GM21390 (cell line): ENCODE measurements around the gene MMP17.
"Not testable (repeated sequence)": the region's sequence is repeated elsewhere in the genome, so short reads cannot be mapped to it uniquely, and the experiment has no call there.

Experiments used
- ATAC-seq: cut with Tn5 transposase; IDR thresholded peaks from one replicate; pipeline ENCODE4 v1.9.1; 2021; ENCODE audit not compliant: unreplicated experiment

The MMP17 gene

DNA sequence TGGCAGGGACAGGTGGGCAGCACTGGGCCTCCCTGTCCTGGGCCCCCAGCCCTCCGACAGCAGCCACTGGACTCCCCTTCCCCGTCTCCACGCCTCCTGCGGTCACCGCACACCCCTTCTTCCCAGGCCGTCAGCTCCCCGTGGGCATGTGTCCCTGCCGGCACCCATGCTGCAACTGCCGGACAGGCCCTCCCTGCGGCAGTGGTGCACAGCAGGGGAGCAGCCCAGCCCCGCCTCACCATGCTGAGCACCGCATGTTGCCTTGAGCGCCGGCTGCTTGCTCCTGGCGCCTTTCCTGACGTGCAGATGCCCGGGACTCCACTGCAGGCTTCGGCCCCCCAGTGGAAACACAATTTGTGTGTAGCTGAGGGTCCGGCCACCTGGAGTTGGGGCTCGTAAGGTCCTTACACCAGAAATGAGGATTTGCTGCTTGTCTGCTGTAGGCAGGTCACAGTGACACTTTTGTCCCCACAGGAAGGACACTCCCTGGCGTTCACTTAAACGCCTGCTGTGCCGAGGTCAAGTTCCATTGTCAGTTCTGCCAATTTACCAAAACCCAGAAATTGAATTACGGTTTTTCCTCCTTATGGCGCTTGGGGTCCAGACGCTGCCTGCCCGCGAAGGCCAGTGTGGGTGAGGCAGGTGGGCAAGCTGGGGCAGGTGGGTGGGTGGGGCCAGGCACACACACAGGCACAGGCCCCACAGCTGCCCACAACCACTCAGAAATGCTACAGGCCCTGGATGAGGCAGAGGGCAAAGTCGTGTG is 28.2 kb upstream of the MMP17 start:
- ATAC-seq: no peak

DNA sequence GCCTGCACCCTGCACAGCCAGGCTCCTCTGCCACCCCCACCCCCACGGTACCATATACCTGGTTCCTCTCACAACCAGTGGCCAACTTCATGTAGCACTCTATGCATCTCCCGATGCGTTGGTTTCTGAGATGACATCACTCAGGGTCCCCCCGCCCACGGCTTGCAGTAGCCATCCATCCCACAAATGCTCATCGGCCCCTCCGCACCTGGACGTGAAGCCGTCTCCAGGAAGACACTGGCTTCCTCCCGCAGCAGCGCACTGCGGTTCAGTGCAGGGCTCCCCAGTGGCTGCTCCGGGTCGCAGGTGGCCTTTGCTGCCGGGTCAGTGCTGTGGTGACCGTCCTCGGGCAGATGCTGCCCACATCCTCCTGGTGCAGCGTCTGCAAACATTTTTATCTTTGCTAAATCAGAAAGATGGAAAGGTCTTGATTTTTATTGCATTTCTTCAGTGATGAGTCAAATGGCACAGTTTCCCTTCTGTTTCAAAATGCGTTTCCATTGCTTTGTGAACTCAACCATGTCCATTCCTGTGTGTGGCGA is 27.5 kb upstream of the MMP17 start:
- ATAC-seq: no peak

DNA sequence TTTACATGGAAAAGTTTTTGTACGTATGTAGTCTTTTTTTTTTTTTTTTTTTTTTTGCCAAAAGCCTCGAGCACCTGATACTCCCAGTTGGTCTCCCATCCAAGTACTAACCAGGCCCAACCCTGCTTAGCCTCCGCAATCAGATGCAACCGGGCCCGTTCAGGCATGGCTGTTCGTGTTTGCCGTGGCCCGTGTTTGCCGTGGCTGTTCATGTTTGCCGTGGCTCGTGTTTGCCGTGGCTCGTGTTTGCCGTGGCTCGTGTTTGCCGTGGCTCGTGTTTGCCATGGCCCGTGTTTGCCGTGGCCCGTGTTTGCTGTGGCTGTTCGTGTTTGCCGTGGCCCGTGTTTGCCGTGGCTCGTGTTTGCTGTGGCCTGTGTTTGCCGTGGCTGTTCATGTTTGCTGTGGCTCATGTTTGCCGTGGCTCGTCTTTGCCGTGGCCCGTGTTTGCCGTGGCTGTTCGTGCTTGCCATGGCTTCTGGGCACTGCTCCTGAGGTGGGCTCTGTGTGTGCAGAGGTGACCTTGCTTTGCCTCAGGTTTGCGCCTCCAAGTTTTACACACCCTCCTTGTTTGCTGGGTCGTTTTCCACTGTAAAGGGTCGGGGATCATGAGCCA is 26.8 kb upstream of the MMP17 start:
- ATAC-seq: no peak

DNA sequence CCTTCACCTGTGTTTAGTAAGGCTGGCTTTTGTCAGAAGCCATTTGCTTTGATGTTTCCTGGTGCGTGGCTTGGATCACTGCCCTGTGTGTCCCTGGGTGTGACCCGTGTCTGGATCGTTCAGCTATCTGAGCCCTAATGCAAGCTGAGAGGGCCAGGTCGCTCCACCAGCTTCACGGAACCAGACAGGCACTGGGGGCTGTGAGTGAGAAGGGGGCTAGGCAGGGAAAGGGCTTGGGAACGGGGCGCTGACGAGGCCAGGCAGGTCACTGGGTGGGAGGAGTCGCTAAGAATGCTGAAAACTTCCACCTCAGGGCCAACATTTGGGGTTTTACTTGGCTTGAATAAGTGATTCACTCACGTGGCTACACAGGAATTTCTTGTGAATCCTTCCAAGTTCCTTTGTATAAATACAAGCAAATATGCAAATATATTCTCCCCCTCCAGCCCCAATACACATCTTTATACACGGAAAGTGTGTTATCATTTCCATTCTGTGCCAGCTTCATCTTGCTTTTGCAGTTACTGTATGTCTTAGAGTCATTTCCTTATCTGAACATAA is 24.2 kb upstream of the MMP17 start:
- no peak for ATAC-seq

DNA sequence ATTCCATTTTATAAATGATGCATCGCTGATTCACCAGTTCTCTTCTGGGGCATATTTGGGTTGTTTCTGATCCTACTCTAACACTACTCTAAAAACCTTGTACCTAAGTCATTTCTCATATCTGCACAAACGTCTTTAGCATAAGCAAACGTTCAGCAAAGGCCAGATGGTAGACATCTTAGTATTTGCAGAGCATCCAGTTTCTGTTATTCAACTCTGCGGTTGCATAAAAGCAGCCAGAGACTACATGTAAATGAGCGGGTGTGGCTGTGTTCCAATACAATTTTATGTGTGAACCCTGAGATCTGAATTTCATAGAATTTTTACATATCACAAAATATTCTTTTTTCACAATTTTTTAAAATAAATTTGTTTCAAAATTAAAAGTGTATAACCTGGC is 22.8 kb upstream of the MMP17 start:
- ATAC-seq: no peak

DNA sequence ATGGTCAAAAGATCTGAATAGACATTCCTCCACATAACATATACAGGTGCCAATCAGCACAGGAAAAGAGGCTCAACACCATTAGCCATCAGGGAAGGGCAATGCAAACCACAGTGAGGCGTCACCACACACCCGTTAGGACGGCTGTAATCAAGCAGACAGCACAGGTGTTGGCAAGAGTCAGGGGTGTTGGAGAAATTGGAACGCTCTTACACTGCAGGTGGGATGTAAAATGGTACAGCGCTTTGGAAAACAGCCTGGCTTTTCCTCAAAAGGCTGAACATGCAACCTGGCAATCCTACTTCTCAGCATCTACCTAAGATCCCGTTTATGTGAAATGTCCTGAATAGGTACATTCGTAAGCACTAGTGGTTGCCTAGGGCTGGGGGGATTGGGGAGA is 21.5 kb upstream of the MMP17 start:
- no peak for ATAC-seq

DNA sequence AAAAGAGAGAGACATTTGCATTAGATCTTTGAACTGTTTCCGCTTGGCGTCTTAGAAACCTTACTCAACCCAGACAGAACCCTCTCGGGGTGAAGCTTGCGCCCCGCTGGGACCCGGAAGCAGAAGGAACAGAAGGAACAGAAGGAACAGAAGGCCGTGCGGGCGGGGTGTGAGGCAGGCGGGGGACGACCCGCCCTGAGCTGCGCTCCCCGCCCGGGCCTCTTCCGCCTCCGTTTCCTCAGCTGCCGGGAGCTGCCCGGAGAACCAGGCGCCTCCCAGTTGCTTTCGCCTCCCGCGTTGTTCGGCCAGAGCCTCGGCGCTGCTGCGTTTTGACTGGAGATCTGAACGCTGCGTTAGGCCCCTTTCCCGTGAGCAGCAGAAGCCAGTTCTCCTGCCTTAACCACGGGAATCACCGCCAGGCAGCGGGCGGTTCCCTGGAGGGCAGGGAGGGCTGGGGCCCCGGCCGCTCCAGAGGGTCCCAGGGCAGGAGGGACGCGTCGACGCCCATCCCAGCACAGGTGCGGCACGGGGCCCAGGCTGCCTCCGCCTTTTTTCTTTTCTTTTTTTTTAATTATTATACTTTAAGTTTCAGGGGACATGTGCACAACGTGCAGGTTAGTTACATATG is 19.3 kb upstream of the MMP17 start:
- ATAC-seq: no peak

DNA sequence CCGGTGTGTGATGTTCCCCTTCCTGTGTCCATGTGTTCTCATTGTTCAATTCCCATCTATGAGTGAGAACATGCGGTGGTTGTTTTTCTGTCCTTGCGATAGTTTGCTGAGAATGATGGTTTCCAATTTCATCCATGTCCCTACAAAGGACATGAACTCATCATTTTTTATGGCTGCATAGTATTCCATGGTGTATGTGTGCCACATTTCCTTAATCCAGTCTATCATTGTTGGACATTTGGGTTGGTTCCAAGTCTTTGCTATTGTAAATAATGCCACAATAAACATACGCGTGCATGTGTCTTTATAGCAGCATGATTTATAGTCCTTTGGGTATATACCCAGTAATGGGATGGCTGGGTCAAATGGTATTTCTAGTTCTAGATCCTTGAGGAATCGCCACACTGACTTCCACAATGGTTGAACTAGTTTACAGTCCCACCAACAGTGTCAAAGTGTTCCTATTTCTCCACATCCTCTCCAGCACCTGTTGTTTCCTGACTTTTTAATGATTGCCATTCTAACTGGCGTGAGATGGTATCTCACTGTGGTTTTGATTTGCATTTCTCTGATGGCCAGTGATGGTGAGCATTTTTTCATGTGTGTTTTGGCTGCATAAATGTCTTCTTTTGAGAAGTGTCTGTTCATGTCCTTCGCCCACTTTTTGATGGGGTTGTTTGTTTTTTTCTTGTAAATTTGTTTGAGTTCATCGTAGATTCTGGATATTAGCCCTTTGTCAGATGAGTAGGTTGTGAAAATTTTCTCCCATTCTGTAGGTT is 18.5 kb upstream of the MMP17 start:
- ATAC-seq: not testable (repeated sequence)

DNA sequence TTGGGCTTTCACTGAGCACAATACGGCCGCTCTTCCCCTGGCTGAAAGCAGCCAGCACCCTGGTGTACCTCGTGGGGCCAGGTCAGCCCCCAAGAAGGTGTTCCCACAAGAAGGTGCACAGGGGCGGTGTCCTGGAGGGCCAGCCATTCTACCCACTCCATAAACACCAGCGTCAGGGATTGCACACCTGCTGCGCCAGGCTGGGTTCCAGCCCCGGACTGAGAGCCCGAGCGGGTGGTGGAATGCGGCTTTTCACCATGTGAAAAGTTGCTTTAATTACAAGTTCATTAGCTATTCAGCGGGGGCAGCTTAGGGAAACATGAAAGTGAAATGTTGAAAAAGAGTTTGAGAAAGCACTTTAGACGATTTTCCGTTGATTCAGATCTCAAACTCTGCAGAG is 17.5 kb upstream of the MMP17 start:
- ATAC-seq: no peak

DNA sequence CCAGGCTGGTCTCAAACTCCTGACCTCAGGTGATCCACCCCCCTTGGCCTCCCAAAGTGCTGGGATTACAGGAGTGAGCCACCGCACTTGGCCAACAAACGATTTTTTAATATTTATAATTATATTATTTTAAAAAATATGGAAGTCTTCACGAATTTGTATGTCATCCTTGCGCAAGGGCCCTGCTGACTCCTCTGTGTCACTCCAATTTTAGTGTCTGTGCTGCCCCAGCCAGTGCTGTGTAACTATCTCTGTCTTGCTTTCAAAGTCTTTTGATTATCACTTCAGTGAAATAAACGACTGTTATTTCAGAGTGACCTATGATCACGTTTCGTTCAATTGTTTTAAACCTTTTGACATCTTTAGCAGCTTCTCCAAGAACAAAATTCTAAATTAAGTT is 13.1 kb upstream of the MMP17 start:
- no peak for ATAC-seq

DNA sequence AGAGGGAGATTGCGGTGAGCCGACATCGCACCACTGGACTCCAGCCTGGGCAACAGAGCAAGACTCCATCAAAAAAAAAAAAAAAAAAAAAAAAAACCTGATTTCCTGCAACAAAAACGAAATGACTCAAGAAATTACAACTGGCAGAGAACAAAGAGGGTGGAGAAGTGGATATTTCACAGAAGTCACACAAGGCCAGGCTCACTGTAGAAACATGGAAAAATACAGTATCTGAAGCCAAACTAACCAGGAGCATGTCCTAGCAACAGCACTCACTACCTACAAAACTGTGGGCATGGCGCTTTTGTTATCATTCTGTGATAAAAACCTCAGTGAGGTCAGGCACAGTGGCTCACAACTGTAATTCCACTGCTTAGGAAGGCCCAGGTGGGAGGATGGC is 11.7 kb upstream of the MMP17 start:
- ATAC-seq: no peak

DNA sequence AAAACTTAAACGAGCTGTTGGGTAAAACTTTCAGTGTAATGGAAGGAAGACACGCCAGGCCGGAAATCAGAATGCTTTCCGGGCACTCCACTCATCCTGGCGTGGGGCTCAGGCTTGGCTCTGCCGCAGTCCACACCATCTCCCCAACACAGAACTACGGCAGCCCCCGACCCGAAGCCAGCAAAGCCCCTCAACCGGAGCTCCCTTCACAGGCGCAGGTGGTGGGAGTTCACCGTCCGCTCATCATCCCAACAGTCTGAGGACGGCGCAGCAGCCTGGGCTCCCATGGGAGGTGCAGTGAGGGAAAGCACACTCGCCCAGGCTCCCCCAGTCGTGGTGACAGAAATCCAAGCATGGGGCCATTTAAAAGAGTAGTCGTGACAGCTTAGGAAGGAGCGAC is 11.0 kb upstream of the MMP17 start:
- ATAC-seq: no peak

DNA sequence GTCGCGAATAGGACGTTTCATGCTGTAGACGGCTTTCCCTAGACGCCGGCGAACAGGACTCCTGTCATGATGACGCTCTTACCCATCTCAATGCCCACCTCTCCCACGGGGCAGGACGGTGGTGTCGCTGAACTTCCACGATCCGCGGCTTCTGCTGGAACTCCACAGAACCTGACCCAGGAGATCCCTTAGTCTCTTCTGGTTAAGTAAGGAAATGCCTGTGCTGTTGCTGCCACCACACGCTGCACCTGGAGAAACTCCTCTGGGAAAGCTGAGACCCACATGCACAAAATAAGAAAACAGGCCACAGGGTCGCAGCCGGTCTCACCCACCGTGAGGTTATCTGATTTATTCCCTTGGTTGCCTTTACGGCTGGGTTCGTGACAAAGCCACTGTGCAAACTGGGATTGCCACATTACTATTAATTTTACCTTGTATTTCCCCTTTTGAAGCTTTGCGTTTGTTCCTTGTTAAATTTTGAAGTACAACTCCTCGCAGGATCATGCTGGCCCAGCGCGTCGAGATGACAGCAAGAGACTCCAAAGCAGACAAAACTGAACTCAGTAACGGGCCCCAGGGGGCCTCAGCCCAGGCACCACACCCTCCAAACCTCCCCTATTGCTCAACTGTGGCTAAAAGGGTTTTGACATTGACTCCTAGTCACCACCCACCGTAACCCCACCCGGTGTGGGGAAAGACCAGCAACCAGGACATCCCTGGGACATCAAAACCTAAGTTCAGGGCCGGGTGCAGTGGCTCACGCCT is 9.2 kb upstream of the MMP17 start:
- ATAC-seq: no peak

DNA sequence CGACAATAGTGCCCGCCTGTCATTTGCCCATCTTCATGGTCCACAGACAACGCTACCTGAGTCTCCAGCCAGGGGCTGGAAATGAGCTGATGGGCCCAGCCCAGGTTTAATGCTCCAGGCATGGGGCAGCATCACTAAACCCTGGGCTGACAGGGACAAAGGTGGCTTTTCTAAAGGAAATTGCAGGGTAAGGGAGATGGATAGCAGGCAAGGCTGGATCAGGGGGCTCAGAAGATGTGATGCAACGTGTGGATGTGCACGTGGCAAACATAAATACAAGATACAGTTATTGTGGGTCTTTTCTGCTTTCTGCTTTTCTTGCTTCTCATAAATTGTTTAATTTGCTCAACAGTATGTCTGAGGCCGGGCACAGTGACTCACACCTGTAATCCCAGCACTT is 3.7 kb upstream of the MMP17 start:
- ATAC-seq: no peak

DNA sequence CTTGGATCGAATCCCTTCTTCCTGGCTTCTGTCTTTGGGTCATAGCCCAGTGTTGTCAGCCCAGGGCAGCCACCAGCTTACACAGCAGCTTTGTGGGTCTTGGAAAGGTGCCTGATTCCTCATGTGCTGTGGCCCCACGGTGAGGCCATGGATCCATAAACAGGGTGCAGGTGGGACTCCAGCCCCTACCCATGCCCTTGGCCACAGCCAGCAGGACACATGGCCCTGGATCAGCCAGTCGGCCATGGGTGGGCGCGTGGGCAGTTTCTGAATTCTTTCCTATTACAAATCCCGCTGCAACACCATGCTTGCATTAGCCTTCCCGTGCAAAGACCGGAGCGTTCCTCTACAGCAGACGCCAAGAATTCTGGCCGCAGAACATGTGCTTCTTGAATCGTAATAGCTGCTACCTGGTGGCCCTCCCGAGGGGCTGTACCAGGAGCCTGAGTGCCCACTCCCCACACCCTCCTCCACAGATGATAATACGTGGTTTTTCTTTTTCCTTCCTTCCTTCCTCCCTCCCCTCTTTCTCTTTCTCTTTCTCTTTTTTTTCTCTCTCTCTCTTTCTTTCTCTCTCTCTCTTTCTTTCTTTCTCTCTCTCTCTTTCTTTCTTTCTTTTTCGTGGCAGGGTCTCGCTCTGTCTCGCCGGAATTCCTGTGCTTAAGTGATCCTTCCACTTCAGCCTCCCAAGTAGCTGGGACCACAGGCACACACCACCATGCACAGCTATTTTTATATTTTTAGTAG is 2.9 kb upstream of the MMP17 start:
- no peak for ATAC-seq

DNA sequence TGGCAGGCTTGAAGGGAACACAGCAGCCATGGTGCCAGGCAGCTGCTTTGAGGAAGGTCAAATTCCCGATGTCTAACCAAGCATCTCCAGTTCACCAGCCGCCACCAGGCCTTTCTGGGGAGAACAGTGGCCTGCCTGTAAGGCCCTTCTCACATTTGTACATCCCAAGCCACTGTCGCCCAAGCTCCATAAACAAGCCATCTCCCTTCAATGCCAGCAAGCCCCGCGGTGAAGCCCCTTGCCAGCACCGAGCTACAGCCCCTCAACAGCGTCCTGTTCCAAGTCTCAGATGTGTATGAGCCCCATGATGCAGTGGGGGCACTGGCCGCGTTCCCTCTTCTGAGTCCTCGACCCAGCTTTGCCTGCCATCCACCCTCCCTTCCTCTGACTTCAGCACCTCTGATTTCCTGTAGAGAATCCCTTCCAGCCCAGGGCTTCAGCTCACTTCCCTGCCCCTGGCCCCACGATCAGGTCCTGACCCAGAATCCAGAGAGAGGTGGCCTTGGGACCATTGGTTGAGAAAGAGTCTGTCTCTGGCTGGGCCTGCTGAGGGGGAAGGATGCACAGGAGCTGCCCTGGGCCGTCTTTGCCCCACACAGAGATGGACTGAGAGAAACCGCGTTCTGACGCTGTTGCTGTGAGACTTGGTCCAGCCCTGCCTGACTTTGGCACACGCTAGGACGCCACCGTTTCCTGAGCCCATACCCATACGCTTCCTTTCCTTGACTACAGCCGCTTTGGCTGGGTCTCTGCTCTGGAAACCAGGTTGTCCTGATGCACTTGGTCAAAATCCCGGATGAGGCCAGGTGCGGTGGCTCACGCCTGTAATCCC is 1.9 kb upstream of the MMP17 start:
- no peak for ATAC-seq

DNA sequence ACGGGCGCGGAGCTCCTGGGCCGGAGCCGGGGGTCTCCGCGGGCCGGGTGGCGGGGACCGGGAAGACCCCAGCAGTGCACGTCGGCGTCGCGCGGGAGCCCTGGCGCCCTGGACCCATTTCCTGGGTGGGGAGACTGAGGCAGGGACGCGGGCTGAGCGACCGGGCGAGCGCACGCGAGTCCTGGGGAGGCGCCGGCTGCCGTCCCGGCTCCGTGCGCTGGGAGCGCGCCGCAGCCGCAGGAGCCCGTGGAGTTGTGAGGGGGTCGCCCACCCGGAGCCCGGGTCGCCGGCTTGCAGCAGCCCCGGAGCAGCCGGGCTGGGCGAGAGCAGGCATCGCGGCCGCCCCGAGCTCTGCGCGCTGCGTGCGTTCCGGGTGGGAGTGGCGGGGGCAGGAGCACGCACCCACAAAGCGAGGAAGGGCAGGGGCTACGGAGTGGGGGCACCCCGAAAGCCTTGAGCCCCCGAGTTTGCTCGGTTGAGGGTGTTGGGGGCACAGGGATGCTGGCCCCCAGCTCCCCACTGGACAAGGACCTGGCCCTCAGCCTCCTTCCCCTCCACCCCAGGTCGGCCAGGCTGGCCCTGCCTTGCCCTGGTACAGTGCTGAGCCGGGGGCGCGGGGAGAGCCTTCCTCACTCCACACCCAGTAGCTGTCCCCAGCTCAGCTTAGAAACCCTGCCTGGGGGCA is 620 bp downstream of the MMP17 start:
- ATAC-seq: no peak

DNA sequence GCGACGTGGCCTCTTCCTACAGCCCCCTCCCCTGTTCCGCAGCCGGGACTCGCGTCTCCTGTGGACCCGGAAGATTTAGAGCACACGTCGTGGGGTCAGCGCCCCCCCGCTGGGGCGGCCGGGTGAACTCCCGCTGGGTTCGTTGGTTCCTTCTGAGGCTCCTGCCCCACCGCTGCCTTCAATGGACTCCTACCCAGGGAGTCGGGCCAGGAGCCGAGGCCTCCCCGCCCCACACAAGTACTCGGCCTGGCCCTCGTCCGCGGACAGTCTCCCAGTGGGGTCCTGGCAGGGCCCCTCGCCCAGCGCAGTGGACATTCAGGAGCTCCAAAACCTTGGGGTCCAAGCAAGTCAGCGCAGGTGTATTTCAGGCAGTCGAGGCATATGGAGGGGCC is 1.2 kb downstream of the MMP17 start:
- no peak for ATAC-seq
